ENCODE data around the gene PFDN1. TPM values are rescaled to one million over a fixed set of nuclear protein-coding genes. Genes with fewer than 3 reads are reported as not detected.

The PFDN1 gene
- total RNA-seq, 1 donor from 2014 or later, result 72.7 TPM

DNA sequence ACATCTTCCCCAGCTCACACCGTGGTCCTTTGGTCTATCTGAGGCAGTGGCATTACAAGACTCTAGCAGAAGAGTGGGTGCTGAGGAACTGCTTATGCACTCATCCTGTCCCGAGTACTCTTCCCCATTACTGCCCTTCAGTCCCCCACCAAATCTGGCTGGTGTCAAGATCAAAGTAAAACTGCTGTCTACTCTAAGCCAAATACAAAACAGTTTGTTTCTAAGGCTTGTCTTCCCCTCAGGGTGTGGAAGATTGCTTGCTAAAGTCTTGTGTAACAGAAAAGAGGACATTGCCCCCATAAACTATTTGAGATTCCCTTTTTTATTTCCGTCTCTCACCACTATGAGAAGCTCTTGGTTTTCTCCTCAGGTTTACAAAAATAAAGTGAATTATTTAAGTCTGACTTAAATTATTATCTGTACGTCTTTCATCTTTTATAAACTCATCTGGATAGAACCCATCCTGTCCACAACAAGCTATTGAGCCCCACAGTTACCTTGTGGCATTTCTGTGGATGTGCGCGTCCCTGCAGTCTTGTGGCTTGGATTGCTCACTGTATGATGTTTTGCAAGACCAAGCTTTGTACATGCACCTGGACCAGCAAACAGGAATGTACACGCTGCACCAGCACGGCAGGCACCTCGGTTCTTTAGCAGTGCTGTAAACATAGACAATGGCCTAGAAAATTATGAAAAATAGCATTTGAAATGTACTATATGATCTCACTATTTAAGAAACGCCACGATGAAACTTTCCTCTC is 66.9 kb downstream of the PFDN1 start:
- DNase-seq, result no peak

DNA sequence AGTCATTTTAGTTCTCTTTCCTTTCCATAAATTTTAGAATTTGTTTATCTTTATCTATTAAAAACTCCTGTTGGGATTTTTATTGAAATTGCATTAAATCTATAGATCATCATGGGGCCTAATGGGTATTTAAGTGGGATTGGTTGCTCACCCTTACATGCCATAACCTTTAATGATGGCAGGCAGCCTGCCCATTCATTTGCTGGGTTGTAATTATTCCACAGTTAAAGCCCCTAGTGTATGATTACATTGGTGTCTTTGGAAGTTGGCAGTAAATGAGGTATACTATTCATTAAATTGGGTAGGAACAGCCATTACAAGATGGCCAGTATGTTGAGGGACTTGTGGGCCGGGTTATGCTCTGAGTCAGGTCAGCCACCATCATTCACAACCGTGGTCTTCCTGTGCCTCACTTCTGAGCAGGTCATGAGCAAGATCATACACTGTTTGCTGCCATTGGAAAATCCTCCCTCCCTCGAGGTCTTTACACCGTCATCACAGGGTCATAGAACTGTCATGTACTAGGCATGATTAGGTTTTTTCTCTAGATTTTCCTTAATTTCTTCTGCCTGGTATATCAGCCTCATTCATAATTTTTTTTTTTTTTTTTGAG is 68.4 kb downstream of the PFDN1 start:
- DNase-seq, result no peak

DNA sequence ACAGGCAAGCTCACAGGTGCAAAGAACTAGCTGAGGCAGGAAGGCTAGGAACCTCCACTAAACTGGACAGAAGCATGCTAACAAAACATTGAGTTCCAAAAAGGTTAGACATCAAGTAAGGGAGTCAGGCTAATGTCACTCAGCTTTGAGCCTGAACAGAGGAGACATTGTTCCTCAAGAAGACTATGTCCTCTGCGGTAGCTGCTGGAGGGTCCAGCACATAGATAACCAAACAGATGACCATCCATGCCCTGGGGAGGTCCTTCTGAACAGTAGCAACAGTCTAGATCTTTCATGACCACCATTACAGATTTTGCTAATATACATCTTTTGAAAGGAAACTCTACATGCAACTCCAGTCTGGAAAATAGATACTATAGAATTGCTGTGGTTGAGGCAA is 70.2 kb downstream of the PFDN1 start:
- DNase-seq, result no peak

- DNase-seq, result no peak
These were observed 72.5 kb downstream of the PFDN1 start for GRCh38 chr5:140230373-140230772.

- DNase-seq, result no peak
These were observed 74.5 kb downstream of the PFDN1 start for GRCh38 chr5:140228364-140228837.

DNA sequence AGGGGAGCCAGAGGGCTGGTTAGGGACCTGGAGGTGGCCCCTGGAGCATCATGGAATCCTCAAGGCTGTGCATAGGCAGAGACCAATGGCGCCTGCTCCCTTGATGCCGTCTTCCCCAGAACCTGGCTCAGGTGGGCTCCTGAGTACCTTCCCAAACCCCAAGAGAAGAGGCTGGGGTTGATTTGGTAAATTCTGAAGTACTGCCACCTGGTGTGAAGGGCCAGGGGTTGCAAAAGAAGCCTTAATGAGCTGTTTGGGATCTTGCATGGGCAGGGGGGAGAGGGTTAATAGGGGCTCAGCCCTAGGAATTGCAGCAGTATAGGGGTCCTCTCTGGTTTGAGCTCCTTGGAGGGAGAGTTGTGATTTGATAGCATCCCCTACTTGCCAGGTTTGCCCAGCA is 75.9 kb downstream of the PFDN1 start:
- no peak for DNase-seq

- DNase-seq, result peak; percentile 34
These were observed 77.5 kb downstream of the PFDN1 start for GRCh38 chr5:140225396-140225795.

DNA sequence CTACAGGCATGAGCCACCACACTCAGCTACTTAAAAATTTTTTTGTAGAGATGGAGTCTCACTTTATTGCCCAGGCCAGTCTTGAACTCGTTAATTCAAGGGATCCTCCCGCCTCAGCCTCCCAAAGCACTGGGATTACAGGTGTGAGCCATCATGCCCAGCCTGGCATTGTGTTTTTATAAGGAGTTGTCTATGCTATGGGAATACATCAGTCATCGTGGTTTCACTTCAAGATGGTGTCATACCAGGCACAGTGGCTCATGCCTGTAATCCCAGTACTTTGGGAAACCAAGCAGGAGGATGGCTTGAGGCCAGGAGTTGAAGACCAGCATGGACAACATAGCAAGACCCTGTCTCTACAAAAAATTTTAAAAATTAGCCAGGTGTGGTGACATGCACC is 78.2 kb downstream of the PFDN1 start:
- no peak for DNase-seq

DNA sequence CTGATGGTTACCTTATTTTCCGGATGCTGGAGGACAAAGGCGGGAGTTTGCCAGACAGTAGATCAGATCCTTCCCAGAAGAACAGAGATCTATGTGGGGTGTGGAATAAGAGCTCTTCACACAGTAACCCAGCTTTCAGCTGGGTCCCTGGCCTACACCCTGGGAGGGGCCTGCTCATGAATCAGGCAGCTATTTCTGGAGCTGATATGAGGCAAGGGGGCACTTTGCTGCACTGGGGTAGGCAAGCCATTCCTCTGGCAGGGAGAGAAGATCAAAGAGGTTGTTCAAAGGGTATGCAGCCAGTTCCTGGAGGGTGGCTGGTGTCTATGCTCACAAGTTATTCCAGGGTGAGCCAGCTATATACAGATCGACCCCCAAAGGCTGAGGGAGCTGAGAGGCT is 79.3 kb downstream of the PFDN1 start:
- no peak for DNase-seq

DNA sequence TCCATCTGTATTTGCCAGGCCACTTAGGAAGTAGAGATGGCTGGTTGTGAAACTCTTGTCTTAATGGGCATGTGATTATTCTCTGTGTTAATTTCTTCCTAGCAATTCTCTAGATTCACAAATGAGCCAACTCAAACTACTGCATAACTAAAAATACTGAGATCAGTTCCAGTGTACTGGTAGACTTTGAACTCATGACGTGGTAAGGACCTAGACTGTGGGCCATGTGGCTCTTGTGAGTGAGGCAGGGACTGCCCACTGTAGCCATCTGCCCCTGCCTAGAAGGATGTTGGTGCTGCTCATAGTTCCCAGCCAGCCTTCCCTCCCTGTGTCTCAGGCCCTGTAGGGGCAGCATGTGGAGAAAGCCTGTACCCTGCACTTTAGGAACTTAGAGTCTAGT is 80.5 kb downstream of the PFDN1 start:
- no peak for DNase-seq

DNA sequence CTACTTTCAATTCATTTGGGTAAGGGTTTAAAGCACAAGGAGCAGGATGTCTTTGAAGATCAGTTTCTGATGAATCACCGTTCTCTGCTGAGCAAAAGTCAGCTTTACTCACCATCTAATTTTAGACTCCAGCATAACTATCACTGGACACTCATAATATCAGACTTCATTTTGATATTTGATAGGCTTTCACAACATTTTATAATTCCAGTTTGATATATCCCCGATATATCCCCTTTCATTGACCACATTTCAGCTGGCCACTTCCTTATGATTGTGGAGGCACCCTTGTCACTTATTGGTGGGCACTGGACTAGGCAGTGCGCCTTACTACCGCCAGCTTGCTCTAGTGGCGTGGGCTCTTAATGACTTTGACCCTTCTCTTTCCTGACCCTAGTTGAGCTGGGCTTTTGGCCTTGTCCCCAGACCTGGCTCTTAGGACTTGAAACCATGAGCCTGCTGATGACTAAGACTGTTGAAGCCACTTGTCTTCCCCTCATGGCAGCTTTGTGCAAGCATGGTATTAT is 81.1 kb downstream of the PFDN1 start:
- DNase-seq, result peak; percentile 70

DNA sequence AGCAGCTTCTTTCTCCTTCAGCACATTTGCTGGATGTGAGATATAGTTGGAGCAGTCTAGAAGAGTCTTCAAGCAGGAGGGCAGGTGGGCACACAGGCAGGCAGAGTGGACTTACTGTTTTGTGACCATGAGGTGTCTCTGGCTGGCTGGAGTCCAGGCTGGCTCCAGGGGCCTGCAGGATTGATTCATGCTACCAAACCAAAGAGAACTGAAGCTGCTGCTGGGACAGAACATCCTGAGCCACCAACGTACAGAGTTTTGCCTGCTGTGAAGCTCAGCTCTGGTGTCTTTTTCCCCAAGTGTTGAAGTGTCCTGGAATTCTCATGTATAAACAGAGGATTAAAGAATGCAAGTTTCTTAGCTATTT is 82.2 kb downstream of the PFDN1 start:
- no peak for DNase-seq

DNA sequence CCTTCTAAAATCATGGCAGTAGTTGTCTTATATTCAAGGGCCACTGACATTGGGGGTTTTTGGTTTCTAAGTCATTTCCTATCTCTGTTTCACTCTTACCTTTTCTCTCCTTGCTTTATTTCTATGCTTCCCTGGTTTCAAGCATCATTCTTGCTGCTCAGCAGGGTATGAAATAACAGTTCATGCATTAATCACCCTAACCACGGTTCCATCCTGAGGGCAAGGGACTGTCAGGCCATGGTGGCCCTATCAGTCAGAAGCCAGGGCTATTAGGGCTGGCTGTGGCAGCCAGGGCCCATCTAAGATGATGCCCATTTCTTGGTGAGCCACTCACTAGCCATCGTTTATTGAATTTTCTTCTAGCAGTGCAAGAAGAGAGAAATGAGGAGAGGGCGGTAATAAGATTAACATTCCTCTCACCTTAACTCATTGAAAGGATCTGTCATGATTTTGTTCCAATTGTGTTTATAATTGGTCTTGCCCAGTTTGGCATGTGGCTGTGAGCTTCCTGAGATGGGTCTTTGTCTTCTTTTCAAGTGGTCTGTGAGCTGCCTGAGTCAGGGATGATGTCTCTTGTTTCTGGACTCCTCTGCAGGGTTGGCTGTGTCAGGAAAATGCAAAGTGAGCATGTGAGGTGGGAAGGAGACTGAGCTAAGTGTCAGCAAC is 82.7 kb downstream of the PFDN1 start:
- no peak for DNase-seq

GRCh38 chr5:140219068-140219991 is 83.6 kb downstream of the PFDN1 start:
- DNase-seq, result no peak

GRCh38 chr5:140217299-140218026 is 85.4 kb downstream of the PFDN1 start:
- DNase-seq, result no peak

DNA sequence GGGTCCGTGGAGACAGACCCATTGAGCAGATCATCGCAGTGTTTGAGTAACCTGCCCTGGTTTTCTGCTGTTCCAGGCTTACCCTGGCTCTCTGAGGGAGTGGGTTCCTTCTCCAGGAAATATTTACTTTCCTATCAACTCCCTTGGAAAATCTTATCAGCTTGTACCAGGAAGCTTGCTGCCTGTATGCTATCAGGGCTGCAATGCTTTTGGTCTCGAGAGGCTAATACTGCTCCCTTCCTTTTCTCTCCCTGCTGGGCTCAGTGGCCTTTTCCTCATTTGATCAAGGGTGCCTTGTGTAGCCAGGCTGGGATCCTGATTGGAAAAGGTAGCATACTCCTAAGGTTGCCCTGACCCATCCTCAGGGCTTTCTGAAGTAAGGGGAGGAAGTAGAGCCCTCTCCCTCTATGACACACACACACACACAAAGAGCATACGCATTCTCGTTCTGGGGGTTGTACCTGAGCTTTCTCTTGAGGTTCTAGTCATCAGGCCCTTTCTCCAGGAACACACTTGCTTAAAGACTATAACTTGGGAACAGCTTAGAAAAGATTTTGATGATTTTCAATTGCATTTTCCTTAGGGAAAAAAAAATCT is 86.3 kb downstream of the PFDN1 start:
- peak; percentile 30 for DNase-seq

GRCh38 chr5:140215276-140215675 is 87.6 kb downstream of the PFDN1 start:
- DNase-seq, result no peak

DNA sequence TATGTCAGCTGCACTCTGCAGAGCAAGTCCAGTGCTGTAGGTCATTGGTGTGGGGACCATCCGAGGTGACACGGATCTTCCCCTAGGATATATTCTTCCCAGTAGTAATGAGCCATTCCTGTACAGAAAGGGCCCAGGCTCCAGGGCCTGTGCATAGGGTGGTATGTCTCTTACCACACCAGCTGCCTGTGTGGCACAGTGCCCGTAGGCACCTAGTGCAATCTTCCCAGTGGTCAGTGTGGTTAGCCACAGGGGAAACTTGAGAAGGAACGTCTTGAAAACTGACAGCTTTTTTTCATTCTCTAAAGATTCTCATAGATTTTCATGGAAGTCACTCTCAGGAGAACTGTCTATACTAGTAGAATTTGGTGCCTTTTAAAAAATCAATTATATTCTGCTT is 88.1 kb downstream of the PFDN1 start:
- DNase-seq, result no peak

GRCh38 chr5:140213370-140213983 is 89.4 kb downstream of the PFDN1 start:
- no peak for DNase-seq

- DNase-seq, result no peak
These were observed 94.8 kb downstream of the PFDN1 start for GRCh38 chr5:140208065-140208464.

Measured in dermis blood vessel endothelial cell (primary cell).